Keratinocyte (primary cell): ENCODE data around the gene DLG2. TPM values are rescaled to one million over a fixed set of nuclear protein-coding genes. Genes with fewer than 3 reads are reported as not detected.

Source experiments
- DNase-seq: peaks from one replicate; pipeline ENCODE4 v3.0.0-alpha.2; 2011; ENCODE audit warnings: low read depth, missing footprints, low spot score
- FAIRE-seq: peaks from 2 replicates; lab custom pipeline; 2011; peaks lifted over from hg19 to GRCh38; lab: Jason Lieb, UNC
- H2AFZ ChIP-seq: 2 replicates; pipeline ENCODE4 v1.6.0; 2012; ENCODE audit warnings: low read length, control low read depth, inconsistent platforms; ENCODE audit not compliant: control insufficient read depth
- H3K27ac ChIP-seq: 2 replicates; pipeline ENCODE4 v1.5.1; 2011; ENCODE audit warnings: low read length; ENCODE audit not compliant: control insufficient read depth, insufficient read depth
- H3K27me3 ChIP-seq: 3 replicates; pipeline ENCODE4 v1.6.0; 2011; ENCODE audit warnings: low read length; ENCODE audit not compliant: control insufficient read depth, insufficient read depth; ENCODE audit errors: extremely low read depth
- H3K36me3 ChIP-seq, 2 experiments: 2 replicates in 1 of 2; 3 replicates in 1 of 2; pipeline ENCODE4 v1.5.1; 2011; ENCODE audit warnings: low read length in 2 of 2, mild to moderate bottlenecking in 1 of 2; ENCODE audit not compliant: control insufficient read depth in 2 of 2, insufficient read depth in 2 of 2; ENCODE audit errors: extremely low read depth in 1 of 2
- H3K4me1 ChIP-seq: 3 replicates; pipeline ENCODE4 v1.5.1; 2011; ENCODE audit warnings: low read length; ENCODE audit not compliant: control insufficient read depth, insufficient read depth; ENCODE audit errors: extremely low read depth
- H3K4me2 ChIP-seq: 3 replicates; pipeline ENCODE4 v1.6.0; 2011; ENCODE audit warnings: low read depth, low read length; ENCODE audit not compliant: control insufficient read depth, insufficient read depth; ENCODE audit errors: extremely low read depth
- H3K4me3 ChIP-seq, 3 experiments: fragments of 200-600 bp in 1 of 3; sonication (generic) in 1 of 3; 2 replicates in 2 of 3; 3 replicates in 1 of 3; pipeline ENCODE4 v1.5.1; 2011 to 2016; ENCODE audit warnings: low read length in 3 of 3, mild to moderate bottlenecking in 3 of 3, control low read depth in 2 of 3, inconsistent platforms in 1 of 3, low read depth in 1 of 3, mixed read lengths in 1 of 3, mixed run types in 1 of 3, moderate library complexity in 1 of 3; ENCODE audit not compliant: control insufficient read depth in 2 of 3, insufficient read depth in 2 of 3; ENCODE audit errors: extremely low read depth in 1 of 3
- H3K79me2 ChIP-seq: 2 replicates; pipeline ENCODE4 v1.6.0; 2012; ENCODE audit warnings: low read length; ENCODE audit not compliant: control insufficient read depth, insufficient read depth
- H3K9ac ChIP-seq: 3 replicates; pipeline ENCODE4 v1.6.0; 2011; ENCODE audit warnings: low read length; ENCODE audit not compliant: control insufficient read depth, insufficient read depth; ENCODE audit errors: extremely low read depth
- H3K9me1 ChIP-seq: 3 replicates; pipeline ENCODE4 v1.6.0; 2011; ENCODE audit warnings: low read length; ENCODE audit not compliant: control insufficient read depth, insufficient read depth; ENCODE audit errors: extremely low read depth
- H3K9me3 ChIP-seq: 2 replicates; pipeline ENCODE4 v1.5.1; 2012; ENCODE audit warnings: low read depth, low read length; ENCODE audit not compliant: control insufficient read depth
- H4K20me1 ChIP-seq: 3 replicates; pipeline ENCODE4 v1.6.0; 2011; ENCODE audit warnings: low read length; ENCODE audit not compliant: control insufficient read depth, insufficient read depth; ENCODE audit errors: extremely low read depth
- EZH2 ChIP-seq: IDR thresholded peaks from one replicate; pipeline ENCODE4 v1.6.1; 2012; ENCODE audit warnings: inconsistent platforms, mild to moderate bottlenecking, low read length, moderate library complexity
- dilution Hi-C: fragments of 300-500 bp; cut with MboI; formaldehyde crosslinking; loops from one replicate; pipeline ENCODE4 v1.7.0; 2020; ENCODE audit warnings: low sequenced_read_pairs; ENCODE audit not compliant: extremely low pct_ligation_motif_present
- polyA plus RNA-seq, 5 experiments: library from polyadenylated mRNA; depleted of rRNA in 3 of 5; stranded (reverse) in 3 of 5; stranded (forward) in 1 of 5; unstranded in 1 of 5; fragments of >200 nt; gene quantifications; 1 replicate in 1 of 5; 2 replicates in 3 of 5; 3 replicates in 1 of 5; pipeline versions ENCODE4 v1.2.1 to v1.2.3, GENCODE V29; 2011 to 2012; ENCODE audit warnings: missing spikeins in 2 of 5, low read depth in 1 of 5, low replicate concordance in 1 of 5
- TF ChIP-seq, protein P1 (sequence below), 3 experiments: IDR thresholded peaks in 1 of 3; conservative IDR thresholded peaks in 1 of 3; optimal IDR thresholded peaks in 1 of 3; 2 replicates in 2 of 3; 3 replicates in 1 of 3; pipeline versions ENCODE3 to v1.5.1; 2011; ENCODE audit warnings: low read length in 3 of 3, mild to moderate bottlenecking in 3 of 3, moderate library complexity in 2 of 3, control low read depth in 1 of 3, inconsistent platforms in 1 of 3; ENCODE audit not compliant: insufficient read depth in 2 of 3; ENCODE audit errors: extremely low read depth in 1 of 3

The DLG2 gene
- polyA plus RNA-seq, 1 donor (not counting 4 experiments of a cell fraction or from before 2014, with no cell fraction given) = 0.55 TPM

DNA sequence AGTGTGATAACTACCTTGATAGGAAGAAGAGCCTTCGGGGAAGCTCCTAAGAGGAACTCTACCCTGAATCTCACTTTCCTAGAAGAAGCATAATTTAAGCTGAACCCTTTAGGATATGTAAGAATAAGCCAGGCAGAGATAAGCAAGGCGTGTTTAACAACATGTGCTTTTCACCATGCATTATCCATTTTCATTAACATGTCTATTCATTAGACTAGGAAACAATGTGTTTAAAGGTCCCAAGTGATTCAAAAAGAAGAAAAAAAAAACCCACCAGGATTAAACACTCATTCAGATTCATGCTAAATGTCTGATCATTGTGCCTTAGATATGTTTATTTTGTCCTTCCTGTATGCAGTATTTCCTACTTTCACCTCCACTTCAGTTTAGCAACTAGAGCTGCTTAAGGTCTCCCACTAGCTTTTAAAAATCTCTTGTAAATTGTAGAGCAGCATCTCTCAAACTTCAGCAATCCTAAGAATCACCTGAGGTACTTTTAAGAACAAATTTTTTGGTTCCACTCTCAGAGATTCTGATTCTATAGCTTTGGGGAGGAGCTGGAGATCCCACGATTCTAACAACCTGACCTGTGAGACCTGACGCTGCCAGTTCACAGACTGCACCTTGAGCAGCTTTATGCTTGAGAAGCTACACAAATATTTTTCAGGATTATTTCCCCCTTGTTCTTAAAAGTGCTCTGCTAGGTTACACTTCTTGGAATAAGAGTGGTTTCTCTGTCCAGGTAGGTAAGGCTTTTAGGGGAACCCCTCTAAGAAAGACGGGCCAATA is 1385.6 kb downstream of the DLG2 start:
- no peak for DNase-seq
- no peaks in the 10 kb centered on the region for H3K9me3 ChIP-seq
- no peak overlapping the region for H3K9ac ChIP-seq
- H2AFZ ChIP-seq = no peak overlapping the region
- no peaks in the 10 kb centered on the region for H3K9me1 ChIP-seq
- TF ChIP-seq EZH2 = no peak
- TF ChIP-seq, protein P1, sequence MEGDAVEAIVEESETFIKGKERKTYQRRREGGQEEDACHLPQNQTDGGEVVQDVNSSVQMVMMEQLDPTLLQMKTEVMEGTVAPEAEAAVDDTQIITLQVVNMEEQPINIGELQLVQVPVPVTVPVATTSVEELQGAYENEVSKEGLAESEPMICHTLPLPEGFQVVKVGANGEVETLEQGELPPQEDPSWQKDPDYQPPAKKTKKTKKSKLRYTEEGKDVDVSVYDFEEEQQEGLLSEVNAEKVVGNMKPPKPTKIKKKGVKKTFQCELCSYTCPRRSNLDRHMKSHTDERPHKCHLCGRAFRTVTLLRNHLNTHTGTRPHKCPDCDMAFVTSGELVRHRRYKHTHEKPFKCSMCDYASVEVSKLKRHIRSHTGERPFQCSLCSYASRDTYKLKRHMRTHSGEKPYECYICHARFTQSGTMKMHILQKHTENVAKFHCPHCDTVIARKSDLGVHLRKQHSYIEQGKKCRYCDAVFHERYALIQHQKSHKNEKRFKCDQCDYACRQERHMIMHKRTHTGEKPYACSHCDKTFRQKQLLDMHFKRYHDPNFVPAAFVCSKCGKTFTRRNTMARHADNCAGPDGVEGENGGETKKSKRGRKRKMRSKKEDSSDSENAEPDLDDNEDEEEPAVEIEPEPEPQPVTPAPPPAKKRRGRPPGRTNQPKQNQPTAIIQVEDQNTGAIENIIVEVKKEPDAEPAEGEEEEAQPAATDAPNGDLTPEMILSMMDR (optimal IDR thresholded peaks at IDR 0.05 in 1 of 3, IDR thresholded peaks at IDR 0.05 in 1 of 3, conservative IDR thresholded peaks at IDR 0.05 in 1 of 3; ENCODE audit: extremely low read depth in 1 of 3, insufficient read depth in 2 of 3, low read length in 3 of 3) = no peak
- H3K4me2 ChIP-seq = no peak overlapping the region
- no peak overlapping the region for H3K27ac ChIP-seq
- no peaks in the 10 kb centered on the region for H4K20me1 ChIP-seq
- H3K4me1 ChIP-seq = no peaks in the 10 kb centered on the region
- FAIRE-seq = no peak
- H3K27me3 ChIP-seq = no peaks in the 10 kb centered on the region
- dilution Hi-C loops = no loop called here
- H3K4me3 ChIP-seq = no peak overlapping the region
- no peaks in the 10 kb centered on the region for H3K36me3 ChIP-seq
- H3K79me2 ChIP-seq = no peaks in the 10 kb centered on the region

DNA sequence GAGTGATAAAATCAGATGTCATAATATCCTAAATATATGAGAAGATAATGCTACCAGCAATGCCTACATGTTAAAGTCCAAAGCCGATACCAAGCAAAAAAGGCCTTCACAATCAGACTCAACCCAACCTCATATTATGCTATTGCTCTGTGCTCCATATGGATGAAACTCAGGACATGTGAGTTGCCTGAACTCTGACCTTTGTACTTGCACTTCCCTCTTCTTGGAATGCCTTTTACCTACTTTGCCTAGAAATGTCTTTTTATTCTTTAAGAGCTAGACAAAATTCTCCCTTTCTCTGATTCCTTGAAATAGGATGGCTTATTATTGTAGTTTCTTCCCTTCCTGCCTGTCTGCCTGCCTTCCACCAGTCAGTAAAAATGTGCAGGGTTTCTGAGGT is 1386.3 kb downstream of the DLG2 start:
- FAIRE-seq = no peak
- TF ChIP-seq, protein P1 (optimal IDR thresholded peaks at IDR 0.05 in 1 of 3, IDR thresholded peaks at IDR 0.05 in 1 of 3, conservative IDR thresholded peaks at IDR 0.05 in 1 of 3; ENCODE audit: extremely low read depth in 1 of 3, insufficient read depth in 2 of 3, low read length in 3 of 3) = no peak
- TF ChIP-seq EZH2 = no peak
- no peaks in the 10 kb centered on the region for H4K20me1 ChIP-seq

More for the DNA sequence above, 1386.3 kb downstream of the DLG2 start:
- H3K36me3 ChIP-seq = no peaks in the 10 kb centered on the region
- no peaks in the 10 kb centered on the region for H3K9me3 ChIP-seq
- no peaks in the 10 kb centered on the region for H3K79me2 ChIP-seq
- H3K9ac ChIP-seq = no peak overlapping the region
- no peaks in the 10 kb centered on the region for H3K27me3 ChIP-seq
- no peak overlapping the region for H2AFZ ChIP-seq
- no peak for DNase-seq
- no peak overlapping the region for H3K4me2 ChIP-seq
- no peaks in the 10 kb centered on the region for H3K4me1 ChIP-seq
- H3K4me3 ChIP-seq = no peak overlapping the region
- H3K27ac ChIP-seq = no peak overlapping the region
- dilution Hi-C loops = no loop called here
- no peaks in the 10 kb centered on the region for H3K9me1 ChIP-seq
